Pancreas (tissue), 10 donors: ENCODE measurements around the gene MTPN. TPM values are rescaled to one million over a fixed set of nuclear protein-coding genes. Genes with fewer than 3 reads are reported as not detected.

Experiments
- ATAC-seq, 4 donors: fragments of 200-7000 bp; cut with Tn5 transposase; one replicate each; pipeline versions ENCODE4 v1.8.0 to v1.9.1; 2020; ENCODE audit warnings: mild to moderate bottlenecking in 4 of 4, moderate library complexity in 4 of 4
- DNase-seq, 6 donors: peaks; one replicate each; pipeline ENCODE4 v3.0.0-alpha.2; 2020
- FAIRE-seq: peaks from 2 replicates; lab custom pipeline; 2012; peaks lifted over from hg19 to GRCh38; lab: Jason Lieb, UNC
- H3K27ac ChIP-seq, 4 donors: fragments of 200-600 bp; sonication (generic); 1 replicate in 3 of 4; 2 replicates in 1 of 4; pipeline versions ENCODE4 v1.5.0 to v1.8.0; 2020
- H3K27me3 ChIP-seq, 4 donors: fragments of 200-600 bp; one replicate each; pipeline ENCODE4 v1.8.0; 2021
- H3K36me3 ChIP-seq, 3 donors: fragments of 200-600 bp; sonication (generic) in 1 of 3; one replicate each; pipeline versions ENCODE4 v1.5.0 to v1.8.0; 2020 to 2021
- H3K4me1 ChIP-seq, 3 donors: fragments of 200-600 bp; one replicate each; pipeline ENCODE4 v1.8.0; 2021
- H3K4me3 ChIP-seq, 4 donors: fragments of 200-600 bp; sonication (generic) in 2 of 4; one replicate each; pipeline versions ENCODE4 v1.5.0 to v1.8.0; 2020 to 2021
- H3K9me3 ChIP-seq, 4 donors: fragments of 200-600 bp; one replicate each; pipeline ENCODE4 v1.8.0; 2021
- CTCF ChIP-seq, 4 donors: fragments of 200-600 bp; sonication (generic) in 3 of 4; IDR thresholded peaks; one replicate each; pipeline versions ENCODE4 v1.5.0 to v1.8.0; 2021; ENCODE audit warnings: antibody characterized with exemption in 4 of 4
- WGBS, 2 donors: extraction: QIAGEN DNeasy Blood & Tissue Kit; methylation state at CpG; one replicate each; pipeline ENCODE4 v1.1.7; 2013; 5-methylcytosine and 5-hydroxymethylcytosine counted together
- intact Hi-C, 3 donors: fragments of 100-400 bp; cut with DNase I; formaldehyde crosslinking; loops; one replicate each; pipeline versions ENCODE4 v1.11.1 to v1.14.2; 2022
- polyA plus RNA-seq, 2 donors: library from polyadenylated mRNA; stranded (reverse); fragments of 200-250 nt; gene quantifications; one replicate each; pipeline ENCODE4 v1.2.3, GENCODE V29; 2013
- total RNA-seq, 6 donors: library from RNA; stranded (reverse); fragmentation: NEBNext Ultra II Directional in 4 of 6; extraction: Animal tissue kit (Norgen Biotek cat#: 25700) in 4 of 6; gene quantifications; one replicate each; pipeline versions ENCODE4 v1.2.1 to v1.2.4, GENCODE V29; 2021 to 2023
- donor health status: healthy with polysubstance abuse.
- donor health status: DM: no; HTN: no; CAD: no; lungs with moderate emphysema.
- donor health status: DM: no; HTN: no; CAD: no.
- donor health status: control.
- donor health status: control.
- donor health status: Bipolar disorder and iron deficiency.
- donor health status: DM: yes; HTN: yes; CAD: no.
- donor health status: DM: no; HTN: no; CAD: no.
- donor health status: DM: no; HTN: no; CAD: no.
- donor health status: DM: yes; HTN: yes; CAD: no.

Gene MTPN
- total and polyA plus RNA-seq, 8 donors = 10.8 to 45.1 (median 21.6) TPM

DNA sequence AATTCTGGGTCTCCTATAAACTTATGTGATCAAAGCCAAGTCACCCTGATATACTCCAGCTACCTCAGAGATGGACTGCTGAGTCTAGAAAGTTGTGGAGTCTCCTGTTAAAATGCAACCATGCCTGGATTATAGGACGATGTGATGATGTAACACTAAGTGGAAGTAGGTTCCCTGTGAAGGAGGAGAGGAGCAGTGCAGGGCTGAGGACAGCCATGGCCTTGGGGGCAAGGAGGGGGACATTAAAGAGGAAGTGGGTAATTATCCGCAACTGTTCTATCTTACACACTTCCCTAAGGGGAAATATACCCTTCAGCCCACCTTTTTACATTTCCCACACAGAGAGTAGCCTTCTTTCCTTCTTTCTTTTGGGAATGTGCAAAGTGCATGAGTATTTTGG is 63.8 kb downstream of the MTPN start:
- Histone ChIP-seq H3K27ac (no peak overlapping the region), H3K4me3 (no peak overlapping the region), H3K36me3 (no peaks in the 10 kb centered on the region), H3K9me3 (no peaks in the 10 kb centered on the region), H3K27me3 (no peaks in the 10 kb centered on the region), H3K4me1 (no peaks in the 10 kb centered on the region)
- intact Hi-C loops = no loop called here
- TF ChIP-seq CTCF (IDR thresholded peaks at IDR 0.05) = no peak
- FAIRE-seq (no peak), ATAC-seq (no peak), DNase-seq (no peak)
- 71 to 85% methylated on average over 2 of the region's 2 CpGs for WGBS, 2 donors

- Histone ChIP-seq H3K27ac (no peak overlapping the region), H3K27me3 (no peaks in the 10 kb centered on the region), H3K4me3 (no peak overlapping the region), H3K4me1 (no peaks in the 10 kb centered on the region), H3K36me3 (no peaks in the 10 kb centered on the region), H3K9me3 (no peaks in the 10 kb centered on the region)
- WGBS, 2 donors = 84 to 85% methylated on average over 3 of the region's 3 CpGs
- DNase-seq = no peak
- no peak for TF ChIP-seq CTCF (IDR thresholded peaks at IDR 0.05)
- FAIRE-seq = no peak
- ATAC-seq = no peak
- intact Hi-C loops = no loop called here
Observed at GRCh38 chr7:135911099-135911498, 66.1 kb downstream of the MTPN start.

GRCh38 chr7:135910393-135911036 is 66.6 kb downstream of the MTPN start:
- FAIRE-seq (no peak), DNase-seq (no peak), ATAC-seq (no peak)
- WGBS, 2 donors = 67 to 86% methylated on average over 2 of the region's 2 CpGs
- Histone ChIP-seq H3K27me3 (no peaks in the 10 kb centered on the region), H3K36me3 (no peaks in the 10 kb centered on the region), H3K4me3 (no peak overlapping the region), H3K27ac (no peak overlapping the region), H3K9me3 (no peaks in the 10 kb centered on the region), H3K4me1 (no peaks in the 10 kb centered on the region)
- TF ChIP-seq CTCF (IDR thresholded peaks at IDR 0.05) = no peak
- intact Hi-C loops = no loop called here

- H3K9me3 ChIP-seq = no peaks in the 10 kb centered on the region
- ATAC-seq = no peak
- 63 to 75% methylated on average over 4 of the region's 4 CpGs for WGBS, 2 donors
- intact Hi-C loops = no loop called here
- TF ChIP-seq CTCF (IDR thresholded peaks at IDR 0.05) = no peak
- no peak for DNase-seq
- no peaks in the 10 kb centered on the region for H3K4me1 ChIP-seq
- FAIRE-seq = no peak
- no peak overlapping the region for H3K27ac ChIP-seq
- H3K36me3 ChIP-seq = no peaks in the 10 kb centered on the region
- H3K27me3 ChIP-seq = no peaks in the 10 kb centered on the region
- H3K4me3 ChIP-seq = no peak overlapping the region
Observed at GRCh38 chr7:135905858-135906257, 71.3 kb downstream of the MTPN start.

GRCh38 chr7:135905355-135905754 is 71.8 kb downstream of the MTPN start:
- H3K9me3 ChIP-seq = no peaks in the 10 kb centered on the region
- intact Hi-C loops = no loop called here
- no peak overlapping the region for H3K4me3 ChIP-seq
- ATAC-seq (no peak), FAIRE-seq (no peak), DNase-seq (no peak)
- H3K36me3 ChIP-seq = no peaks in the 10 kb centered on the region
- H3K27ac ChIP-seq = no peak overlapping the region
- WGBS, 2 donors = 87 to 92% methylated on average over 4 of the region's 4 CpGs
- no peak for TF ChIP-seq CTCF (IDR thresholded peaks at IDR 0.05)
- H3K4me1 ChIP-seq = no peaks in the 10 kb centered on the region
- H3K27me3 ChIP-seq = no peaks in the 10 kb centered on the region
